Activated CD4-positive, CD25-positive, alpha-beta regulatory T cell (primary cell): ENCODE measurements around the gene WNK2.

Experiments used
- DNase-seq, 4 experiments: peaks; one replicate each; lab custom pipeline; 2025; lab: John Stamatoyannopoulos, UW

The WNK2 gene

DNA sequence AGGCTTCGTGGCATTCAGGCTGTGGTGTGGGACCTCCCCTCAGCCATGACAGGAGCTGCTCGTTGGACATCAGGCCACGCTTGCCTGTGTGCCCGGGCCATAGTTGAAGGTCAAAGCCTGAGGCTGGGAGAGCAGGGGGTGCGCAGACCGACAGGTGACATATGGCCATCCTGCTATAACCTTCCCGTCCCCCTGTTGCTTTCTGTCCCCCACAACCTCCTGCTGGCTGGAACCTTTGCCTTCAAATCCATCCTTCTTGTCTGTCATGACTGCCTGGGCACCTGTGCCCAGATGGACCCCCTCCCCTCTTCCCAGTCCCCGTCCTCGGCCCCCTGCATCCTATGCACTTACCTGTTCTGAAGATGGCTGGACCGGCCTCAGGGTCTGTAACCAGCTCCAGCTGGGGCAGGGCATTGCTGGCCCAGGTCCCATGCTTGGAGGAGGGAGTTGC, 83.2 kb downstream of the WNK2 start:
- no peak for DNase-seq

DNA sequence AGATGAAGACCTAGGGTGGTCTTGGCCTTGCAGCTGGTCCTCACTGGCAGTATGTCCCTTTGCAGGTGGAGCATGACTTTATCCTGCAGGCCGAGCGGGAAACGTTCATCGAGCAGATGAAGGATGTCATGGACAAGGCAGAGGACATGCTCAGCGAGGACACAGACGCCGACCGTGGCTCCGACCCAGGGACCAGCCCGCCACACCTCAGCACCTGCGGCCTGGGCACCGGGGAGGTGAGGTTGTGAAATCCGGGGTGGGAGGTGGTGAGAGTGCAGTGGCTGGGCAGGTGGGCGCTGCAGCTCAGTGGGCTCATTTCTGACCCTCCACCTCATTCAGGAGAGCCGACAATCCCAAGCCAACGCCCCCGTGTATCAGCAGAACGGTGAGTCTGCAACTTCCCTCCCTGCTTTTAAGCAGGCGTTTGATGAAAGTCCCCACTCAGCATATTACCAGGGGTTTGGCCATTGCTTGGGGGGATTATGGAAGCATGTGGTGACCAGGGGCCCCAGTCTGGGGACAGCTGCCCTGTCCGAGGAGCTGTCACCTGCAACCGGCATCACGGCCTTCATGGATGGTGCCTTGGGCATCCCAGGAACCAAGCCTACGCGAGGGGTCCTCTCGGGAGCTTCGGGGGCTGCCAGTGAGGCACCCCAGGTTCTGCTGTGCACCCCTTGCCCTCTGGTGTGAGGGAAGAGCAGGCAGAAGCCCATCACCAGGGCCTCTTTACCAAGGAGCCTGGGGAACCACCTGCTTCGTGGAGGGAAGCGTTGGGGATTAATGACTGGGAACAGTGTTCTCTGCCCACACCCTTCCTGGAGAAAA, 84.0 kb downstream of the WNK2 start:
- DNase-seq, result no peak

DNA sequence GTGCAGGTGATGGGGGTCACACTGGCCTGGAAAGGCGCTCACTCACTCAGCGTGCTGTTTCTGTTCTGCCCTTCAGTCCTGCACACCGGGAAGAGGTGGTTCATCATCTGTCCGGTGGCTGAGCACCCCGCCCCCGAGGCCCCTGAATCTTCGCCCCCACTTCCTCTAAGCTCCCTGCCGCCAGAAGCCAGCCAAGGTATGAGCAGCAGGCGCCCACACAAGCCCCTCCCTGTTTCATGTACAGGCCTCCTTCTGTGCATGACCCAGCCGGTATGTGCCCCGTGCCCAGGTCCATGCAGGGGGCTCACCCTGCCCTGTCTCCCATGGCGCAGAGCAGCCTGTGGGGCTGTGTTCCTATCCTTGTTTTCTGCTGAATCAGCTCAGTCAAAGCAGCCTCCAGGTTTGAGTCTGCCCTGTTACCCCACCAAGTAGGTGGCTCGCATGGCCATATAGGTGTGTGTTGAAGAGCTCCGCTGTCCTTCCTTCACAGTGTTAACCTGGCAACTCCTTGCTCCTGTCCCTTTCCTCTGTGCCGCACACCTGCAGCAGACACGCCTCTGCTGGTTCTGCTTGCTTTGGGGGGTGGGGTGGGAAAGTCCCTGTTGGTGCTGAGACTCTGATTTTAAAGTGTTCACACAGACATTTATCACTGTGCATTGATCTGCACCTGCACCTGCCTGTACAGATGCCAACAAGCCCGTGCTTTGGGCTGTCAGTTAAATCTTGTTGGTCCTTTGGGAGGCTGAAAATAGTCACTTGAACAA, 84.8 kb downstream of the WNK2 start:
- no peak for DNase-seq

DNA sequence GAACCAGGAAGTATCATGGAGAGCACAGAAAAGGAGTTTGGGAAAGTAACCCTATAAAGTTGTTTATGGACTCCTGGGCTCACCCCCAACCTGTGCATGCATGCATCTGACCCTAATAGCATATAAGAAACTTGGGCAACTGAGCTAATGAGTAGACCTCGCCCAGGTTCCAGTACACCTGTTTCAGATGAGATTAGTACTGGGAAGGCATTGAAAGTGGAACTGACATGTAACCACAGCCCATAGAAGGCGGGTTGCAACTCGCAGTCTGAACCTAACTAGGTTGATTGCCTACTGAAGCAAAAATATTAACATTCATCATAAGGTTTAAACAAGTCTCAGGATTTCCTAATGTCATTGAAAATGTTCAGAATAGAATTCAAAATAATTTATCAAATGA, 87.0 kb downstream of the WNK2 start:
- no peak for DNase-seq

DNA sequence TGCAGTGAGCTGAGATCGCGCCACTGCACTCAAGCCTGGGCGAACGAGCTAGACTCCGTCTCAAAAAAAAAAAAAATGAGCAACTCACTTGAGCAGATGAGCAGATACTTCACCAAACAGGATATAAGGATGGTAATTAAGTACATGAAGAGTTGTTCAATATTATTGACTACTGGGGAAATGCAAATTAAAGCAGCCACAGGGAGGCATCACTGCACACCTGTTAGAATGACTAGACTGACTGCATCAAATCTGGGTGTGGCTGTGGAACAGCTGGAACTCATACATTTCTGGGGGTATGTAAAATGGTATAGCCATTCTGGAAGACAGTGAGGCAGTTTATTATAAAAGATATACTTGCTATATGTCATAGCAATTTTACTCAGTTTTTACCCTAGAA, 93.0 kb downstream of the WNK2 start:
- DNase-seq, result no peak

DNA sequence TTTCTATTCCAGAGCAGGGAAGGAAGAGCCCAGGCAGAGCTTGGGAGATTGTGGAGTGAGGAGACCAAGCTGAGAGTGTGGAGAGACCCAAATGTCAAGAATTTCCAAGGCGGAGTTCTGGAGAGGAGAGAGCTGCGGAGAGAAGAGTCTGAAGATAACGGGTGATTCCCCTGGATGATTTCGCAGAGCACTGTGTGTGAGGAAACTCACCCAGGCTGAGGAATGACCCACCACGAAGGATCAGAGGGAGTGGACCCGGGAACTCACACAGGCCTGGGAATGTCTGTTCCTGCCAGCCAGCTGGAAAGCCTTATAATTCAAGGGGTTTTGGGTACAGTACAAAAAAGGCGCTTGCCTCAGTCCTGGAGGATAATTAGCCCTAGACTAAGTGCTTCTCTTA, 94.2 kb downstream of the WNK2 start:
- no peak for DNase-seq

DNA sequence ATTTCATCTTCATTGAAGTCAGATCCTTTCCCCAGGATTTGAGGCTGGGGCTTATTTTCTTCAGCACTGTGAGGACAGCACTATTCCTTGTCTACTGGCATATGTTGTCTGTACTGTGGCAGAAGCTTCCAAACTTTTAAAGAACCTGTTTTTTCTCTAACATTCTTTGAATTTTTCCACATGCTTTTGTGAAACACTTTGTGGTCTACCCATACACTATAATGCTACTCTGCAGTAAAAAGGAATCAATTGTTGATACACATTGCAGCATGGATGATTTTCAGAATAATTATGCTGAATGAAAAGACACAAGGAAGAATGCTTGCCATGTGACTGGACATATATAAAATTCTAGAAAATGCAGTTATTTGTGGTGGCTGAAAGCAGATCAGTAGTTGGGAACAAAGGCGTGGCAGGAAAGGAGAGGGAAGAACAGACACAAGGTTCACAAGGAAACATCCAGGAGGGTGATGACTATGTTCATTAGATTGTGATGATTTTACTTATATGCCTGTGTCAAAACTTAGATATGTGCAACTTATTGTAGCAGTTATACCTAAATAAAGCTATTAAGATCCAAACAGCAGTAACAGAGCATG, 96.8 kb downstream of the WNK2 start:
- DNase-seq, result no peak

DNA sequence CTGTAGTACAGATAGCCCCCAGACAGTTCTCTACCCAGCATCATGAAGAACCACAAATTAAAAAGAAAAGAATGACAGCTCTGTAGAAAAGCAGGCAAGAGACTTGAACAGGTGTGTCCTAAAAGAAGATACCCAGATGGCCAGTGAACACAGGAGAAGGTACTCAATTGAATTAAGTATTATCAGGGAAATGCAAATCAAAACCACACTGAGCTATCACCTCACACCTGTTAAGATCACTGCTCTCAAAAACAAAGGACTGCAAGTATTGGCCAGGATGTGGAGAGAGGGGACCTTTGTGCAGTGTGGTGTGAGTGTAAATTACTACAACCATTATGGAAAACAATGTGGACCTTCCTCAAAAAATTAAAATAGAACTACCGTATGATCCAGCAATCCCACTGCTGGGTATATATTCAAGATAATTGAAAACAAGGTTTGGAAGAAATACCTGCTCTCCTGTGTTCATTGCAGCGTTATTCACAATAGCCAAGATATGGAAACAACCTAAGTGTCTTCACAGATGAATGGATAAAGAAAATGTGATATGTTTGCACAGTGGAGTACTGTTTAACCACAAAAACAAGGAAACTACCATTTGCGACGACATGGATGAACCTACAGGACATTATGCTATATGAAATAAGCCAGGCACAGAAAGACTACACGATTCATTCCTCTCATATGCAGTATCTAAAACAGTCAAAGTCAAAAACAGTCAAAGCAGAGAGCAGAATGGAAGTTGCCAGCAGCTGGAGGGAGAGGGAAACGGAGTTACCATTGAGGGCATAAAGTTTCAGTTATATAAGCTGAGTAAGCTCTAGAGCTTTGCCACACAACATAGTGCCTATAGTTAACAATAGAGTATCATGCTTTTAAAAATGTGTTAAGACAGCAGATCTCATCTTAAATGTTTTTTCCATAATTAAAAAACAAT, 102.6 kb downstream of the WNK2 start:
- DNase-seq, result no peak

DNA sequence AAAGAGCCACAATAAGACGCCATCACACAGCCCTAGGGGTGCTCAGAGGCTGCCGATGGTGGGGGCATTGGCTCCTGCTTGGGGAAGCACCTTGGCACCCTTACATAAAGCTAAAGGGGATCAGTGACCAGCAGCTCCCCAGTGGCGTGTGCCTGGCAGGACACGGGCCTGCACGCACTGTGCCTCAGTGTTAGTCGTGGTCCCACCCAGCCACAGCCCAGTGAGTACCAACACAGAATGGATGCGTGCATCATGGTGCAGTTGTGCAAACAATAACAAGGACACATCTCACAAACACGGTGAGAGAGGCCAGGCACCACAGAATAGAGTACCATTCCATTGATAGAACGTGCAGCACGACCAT, 103.2 kb downstream of the WNK2 start:
- no peak for DNase-seq

DNA sequence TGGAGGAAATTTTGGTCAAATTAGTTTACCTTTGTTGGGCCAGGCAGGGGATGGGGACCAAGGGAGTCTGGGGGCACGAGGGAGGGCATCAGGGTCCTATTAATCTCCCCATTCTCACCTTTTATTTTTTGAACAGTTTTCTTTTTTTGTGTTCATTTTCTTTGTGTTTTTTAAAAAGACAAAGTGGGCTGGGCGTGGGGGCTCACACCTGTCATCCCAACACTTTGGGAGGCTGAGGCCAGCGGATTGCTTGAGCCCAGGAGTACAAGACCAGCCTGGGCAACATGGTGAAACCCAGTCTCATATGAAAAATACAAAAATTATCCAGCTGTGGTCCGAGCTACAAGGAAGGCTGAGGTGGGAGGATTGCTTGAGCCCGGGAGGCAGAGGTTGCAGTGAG, 103.7 kb downstream of the WNK2 start:
- no peak for DNase-seq

DNA sequence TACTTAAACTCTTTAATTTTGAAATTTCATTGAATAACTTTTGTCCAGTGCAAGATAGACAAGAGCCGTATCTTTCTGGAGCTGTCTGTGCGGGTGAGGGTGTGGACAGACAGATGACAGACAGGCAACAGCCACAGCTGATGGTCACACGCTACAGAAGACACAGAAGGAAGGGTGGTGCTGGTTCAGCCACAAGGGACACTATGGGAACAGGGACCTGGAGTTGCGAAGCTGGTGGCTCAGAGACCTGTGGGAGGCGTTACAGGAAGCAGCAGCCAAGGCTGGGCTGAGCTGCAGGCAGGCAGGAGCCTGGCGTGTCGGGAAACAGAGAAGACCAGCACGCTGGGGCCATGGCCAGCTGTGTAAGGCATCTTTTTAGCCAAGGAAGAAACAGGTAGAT, 104.4 kb downstream of the WNK2 start:
- DNase-seq, result no peak

DNA sequence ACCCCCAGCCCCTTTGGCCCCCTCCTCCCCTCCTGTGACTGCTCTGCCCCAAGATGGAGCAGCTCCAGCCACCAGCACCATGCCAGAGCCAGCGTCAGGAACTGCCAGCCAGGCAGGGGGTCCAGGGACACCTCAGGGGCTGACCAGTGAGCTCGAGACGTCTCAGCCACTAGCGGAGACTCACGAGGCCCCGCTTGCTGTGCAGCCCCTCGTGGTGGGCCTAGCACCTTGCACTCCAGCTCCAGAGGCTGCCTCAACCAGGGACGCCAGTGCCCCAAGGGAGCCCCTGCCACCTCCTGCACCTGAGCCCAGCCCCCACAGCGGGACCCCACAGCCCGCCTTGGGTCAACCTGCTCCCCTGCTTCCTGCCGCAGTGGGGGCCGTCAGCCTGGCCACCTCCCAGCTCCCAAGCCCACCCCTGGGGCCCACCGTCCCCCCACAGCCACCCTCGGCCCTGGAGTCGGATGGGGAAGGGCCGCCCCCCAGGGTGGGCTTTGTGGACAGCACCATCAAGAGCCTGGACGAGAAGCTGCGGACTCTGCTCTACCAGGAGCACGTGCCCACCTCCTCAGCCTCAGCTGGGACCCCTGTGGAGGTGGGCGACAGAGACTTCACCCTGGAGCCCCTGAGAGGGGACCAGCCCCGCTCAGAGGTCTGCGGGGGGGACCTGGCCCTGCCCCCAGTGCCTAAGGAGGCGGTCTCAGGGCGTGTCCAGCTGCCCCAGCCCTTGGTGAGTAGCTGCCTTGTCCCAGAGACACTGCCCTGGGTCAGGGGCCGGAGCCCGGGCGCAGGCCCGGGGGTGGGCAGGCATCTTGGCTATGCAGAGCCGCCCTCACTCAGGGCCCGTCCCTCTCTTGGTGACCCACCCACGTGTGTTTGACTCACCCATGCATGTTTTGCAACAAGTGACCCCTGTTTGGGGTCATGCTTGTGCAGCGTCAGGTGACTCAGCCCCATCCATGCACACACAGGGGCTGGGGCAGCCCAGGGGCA, 105.2 kb downstream of the WNK2 start:
- no peak for DNase-seq

DNA sequence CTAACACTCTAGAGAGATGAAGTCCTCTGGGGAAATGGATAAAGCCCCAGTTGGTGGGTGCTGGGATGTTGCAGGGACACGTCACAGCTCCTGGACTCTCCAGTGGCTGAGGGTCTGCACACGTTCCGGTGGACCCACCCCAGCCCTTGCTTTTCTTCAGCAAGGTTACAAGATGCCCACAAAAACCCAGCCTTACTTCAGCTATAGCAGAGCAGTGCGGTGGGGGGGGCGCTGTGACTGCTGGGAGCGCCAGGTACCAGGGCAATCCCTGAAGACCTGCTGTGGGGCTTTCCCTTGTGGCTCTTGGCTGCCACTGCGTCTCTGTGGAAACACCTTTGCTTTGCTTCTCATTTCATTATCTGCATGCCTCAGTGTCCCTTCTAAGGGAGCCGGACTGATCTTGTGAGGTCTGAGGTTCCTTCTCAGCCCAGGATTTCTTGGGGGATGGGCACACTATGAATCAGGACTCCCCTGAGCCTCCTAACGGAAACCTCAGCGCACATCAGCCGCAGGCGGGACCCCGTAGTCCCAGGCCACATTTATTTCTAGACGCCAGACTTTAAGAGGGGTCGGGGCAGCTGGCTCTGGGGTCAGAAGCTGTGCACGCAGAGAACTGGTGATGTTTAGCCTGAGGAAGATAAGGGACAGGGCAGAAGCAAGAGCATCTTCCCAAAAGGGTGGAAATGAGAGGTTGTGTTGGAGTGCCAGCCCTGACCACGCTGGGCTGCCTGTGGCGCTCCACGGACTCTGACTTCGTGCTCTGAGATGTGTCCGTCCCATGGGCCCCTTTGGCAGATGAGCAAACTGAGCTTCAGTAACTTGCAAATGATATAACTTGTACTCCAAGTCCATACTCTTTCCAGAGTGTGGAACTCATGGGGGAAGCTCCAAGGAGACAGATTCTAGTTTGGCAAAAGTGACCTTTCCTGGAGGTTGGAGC, 106.8 kb downstream of the WNK2 start:
- no peak for DNase-seq

DNA sequence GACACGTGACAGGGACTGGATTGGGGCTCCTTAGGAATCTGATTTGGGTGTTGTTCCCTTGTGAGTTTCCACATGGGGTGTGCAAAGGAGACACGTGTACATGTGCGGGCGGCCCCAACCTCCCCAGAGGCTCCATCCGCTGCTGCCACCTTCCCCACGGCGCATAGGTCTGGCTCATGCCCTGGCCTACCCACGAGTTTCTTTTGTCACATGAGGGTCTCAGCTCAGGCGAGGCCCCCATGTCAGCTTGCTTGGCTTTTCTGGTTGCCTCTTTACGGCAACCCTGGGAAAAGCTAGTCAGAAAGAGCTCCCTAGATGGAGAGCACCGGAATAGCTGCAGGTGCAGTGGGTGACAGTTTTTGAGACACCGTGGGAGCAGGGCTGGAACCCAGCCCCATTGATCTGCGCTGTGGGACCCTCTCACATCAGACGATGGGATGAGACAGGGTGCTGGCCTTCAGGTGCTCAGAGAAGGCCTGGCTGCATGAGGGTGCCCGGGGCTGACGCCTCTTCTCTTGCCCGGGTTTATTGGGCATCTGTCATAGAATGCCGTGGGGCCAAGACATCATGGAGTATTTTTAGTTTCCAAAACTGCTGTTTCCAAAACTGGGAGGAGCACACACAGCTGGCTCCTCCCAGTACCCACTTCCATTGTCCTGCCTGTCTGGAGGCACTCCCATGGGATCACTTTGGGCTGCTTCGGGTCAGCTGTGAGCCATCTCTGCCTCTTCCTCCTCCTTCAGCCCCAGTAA, 107.8 kb downstream of the WNK2 start:
- DNase-seq, result no peak

DNA sequence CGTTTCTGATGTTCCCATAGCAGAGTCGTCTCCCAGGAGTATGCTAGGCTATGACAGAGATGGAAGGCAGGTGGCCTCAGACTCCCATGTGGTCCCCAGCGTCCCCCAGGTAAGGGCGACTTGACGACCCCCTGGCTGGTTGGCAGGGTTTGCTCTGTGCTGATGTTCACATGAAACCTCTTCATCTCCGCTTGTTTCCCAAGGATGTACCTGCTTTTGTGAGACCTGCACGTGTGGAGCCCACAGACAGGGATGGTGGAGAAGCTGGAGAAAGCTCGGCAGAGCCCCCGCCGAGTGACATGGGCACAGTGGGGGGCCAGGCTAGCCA, 108.3 kb downstream of the WNK2 start:
- no peak for DNase-seq

DNA sequence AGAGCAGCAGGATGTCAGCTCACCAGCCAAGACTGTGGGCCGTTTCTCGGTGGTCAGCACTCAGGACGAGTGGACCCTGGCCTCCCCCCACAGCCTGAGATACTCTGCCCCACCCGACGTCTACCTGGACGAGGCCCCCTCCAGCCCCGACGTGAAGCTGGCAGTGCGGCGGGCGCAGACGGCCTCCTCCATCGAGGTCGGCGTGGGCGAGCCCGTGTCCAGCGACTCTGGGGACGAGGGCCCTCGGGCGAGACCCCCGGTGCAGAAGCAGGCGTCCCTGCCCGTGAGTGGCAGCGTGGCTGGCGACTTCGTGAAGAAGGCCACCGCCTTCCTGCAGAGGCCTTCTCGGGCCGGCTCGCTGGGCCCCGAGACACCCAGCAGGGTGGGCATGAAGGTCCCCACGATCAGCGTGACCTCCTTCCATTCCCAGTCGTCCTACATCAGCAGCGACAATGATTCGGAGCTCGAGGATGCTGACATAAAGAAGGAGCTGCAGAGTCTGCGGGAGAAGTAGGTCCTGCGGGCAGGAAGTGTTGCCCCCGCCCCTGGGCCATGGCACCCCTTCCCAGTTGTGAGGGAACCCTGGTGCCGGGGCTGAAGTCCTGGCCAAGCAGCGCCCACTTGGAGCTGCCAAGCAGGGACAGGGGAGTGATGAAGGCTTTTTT, 108.9 kb downstream of the WNK2 start:
- DNase-seq, result no peak

DNA sequence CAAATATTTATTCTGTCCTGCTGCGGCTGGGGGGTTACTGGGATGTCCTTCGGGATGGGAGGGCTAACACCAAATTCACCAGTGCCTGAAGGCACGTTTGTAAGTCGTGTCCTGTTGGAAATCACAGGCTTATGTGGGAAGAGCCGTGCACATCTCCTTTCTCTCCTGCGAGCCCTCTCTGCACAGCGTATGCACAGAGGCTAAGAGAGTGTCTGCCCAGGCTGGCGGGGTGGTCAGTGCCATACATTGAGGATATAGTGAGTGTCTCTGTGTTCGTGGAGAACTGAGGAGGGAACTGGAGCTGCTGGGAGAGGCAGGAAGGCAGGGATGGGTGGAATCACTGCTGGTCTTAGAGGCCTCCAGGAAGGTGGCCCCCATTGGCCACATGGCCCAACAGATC, 110.1 kb downstream of the WNK2 start:
- no peak for DNase-seq

DNA sequence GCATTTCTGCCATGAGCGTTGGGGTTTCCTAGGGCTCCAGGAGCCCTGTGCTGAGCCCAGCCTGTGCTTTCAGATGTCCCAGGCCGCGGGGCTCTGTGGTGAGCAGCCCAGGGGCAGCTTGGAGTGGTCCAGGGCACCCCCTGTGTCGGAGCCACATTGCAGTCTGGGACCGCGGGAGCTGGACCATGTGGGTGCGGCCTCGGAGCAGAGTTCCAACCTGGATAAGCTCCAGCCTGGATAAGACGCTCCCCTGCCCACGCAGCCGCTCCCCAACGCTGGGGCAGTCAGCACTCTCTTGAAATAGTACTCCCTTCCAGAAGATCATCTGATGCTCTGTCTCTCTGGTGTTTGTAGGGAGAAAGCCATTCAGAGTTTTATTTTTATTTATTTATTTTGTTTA, 111.1 kb downstream of the WNK2 start:
- no peak for DNase-seq
